Thyroid gland (tissue), 4 donors: ENCODE data around the gene ZBTB5.

ENCODE experiments used
- CTCF ChIP-seq, 6 experiments: fragments of 200-600 bp in 3 of 6; fragments of 450-650 bp in 3 of 6; sonication (generic) in 3 of 6; IDR thresholded peaks; one replicate each; pipeline ENCODE4 v1.5.1; 2016 to 2019; ENCODE audit warnings: antibody characterized with exemption in 6 of 6, mild to moderate bottlenecking in 2 of 6, inconsistent platforms in 1 of 6, moderate library complexity in 1 of 6
- POLR2A ChIP-seq, 2 donors: fragments of 450-650 bp; IDR thresholded peaks; one replicate each; pipeline ENCODE4 v1.6.1; 2017; ENCODE audit warnings: antibody characterized with exemption in 2 of 2, mild to moderate bottlenecking in 2 of 2, moderate library complexity in 1 of 2

- TF ChIP-seq CTCF (IDR thresholded peaks at IDR 0.05), result no peak
- no peak for TF ChIP-seq POLR2A (IDR thresholded peaks at IDR 0.05)
Observed at GRCh38 chr9:37476930-37477329, 11.7 kb upstream of the ZBTB5 start.
